Measurements from ENCODE around the gene CACNA1A.

The CACNA1A gene

GRCh38 chr19:13334801-13335481 is 171.3 kb downstream of the CACNA1A start:
- in situ Hi-C loops (cut with MboI; ENCODE audit: low pct_unique_long_range_greater_than_20kb, low sequenced_read_pairs), result no loop called here
- DNase-seq, result peak; percentile 37

GRCh38 chr19:13330285-13330684 is 176.0 kb downstream of the CACNA1A start:
- DNase-seq, result no peak
- in situ Hi-C loops (cut with MboI; ENCODE audit: low pct_unique_long_range_greater_than_20kb, low sequenced_read_pairs), result no loop called here

DNA sequence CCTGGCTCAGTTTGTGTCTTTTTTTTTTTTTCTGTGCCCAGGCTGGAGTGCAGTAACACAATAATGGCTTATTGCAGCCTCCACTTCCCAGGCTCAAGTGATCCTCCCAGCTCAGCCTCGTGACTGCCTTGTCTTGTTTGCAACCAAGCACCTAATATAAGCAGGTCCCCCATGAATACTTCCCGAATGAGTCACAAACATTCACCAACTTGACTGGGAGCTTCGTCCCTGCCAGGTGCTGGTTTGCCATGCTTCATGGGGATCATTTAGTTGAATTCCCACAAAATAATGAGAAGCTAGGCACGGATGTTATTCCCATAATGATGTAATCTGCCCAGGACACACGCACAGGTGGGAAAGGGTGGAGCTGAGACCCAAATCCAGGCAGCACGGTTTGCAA is 176.5 kb downstream of the CACNA1A start:
- in situ Hi-C loops (cut with MboI; ENCODE audit: low pct_unique_long_range_greater_than_20kb, low sequenced_read_pairs), result no loop called here
- DNase-seq, result no peak

- no peak for DNase-seq
- in situ Hi-C loops (cut with MboI; ENCODE audit: low pct_unique_long_range_greater_than_20kb, low sequenced_read_pairs), result no loop called here
Observed at GRCh38 chr19:13328241-13328640, 178.0 kb downstream of the CACNA1A start.

- in situ Hi-C loops (cut with MboI; ENCODE audit: low pct_unique_long_range_greater_than_20kb, low sequenced_read_pairs), result no loop called here
- DNase-seq, result no peak
Observed at GRCh38 chr19:13319526-13319925, 186.8 kb downstream of the CACNA1A start.

- DNase-seq, result peak; percentile 12
- in situ Hi-C loops (cut with MboI; ENCODE audit: low pct_unique_long_range_greater_than_20kb, low sequenced_read_pairs), result no loop called here
Observed at GRCh38 chr19:13318190-13318589, 188.1 kb downstream of the CACNA1A start.

DNA sequence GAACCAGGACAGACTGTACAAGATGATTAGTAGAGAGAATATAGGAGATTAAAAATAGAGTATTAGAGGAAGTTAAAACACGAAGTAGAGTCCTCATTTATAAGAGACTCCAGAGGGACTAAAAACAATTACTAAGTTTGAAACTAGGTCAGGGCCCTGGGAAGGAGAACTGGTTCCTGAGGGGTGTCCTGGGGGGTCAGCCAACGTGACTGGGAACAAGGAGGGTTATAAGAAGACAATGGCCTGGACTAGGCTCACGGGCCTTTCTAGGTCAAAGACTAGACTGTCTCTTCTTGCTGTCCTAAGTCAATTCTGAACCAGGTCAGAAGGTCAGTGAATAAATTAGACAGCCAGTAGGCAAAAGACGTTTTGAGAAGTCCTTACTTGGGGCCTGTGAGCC is 190.8 kb downstream of the CACNA1A start:
- in situ Hi-C loops (cut with MboI; ENCODE audit: low pct_unique_long_range_greater_than_20kb, low sequenced_read_pairs), result no loop called here
- DNase-seq, result no peak

GRCh38 chr19:13314761-13315160 is 191.5 kb downstream of the CACNA1A start:
- in situ Hi-C loops (cut with MboI; ENCODE audit: low pct_unique_long_range_greater_than_20kb, low sequenced_read_pairs), result no loop called here
- DNase-seq, result no peak

- in situ Hi-C loops (cut with MboI; ENCODE audit: low pct_unique_long_range_greater_than_20kb, low sequenced_read_pairs), result no loop called here
- DNase-seq, result no peak
Observed at GRCh38 chr19:13313875-13314274, 192.4 kb downstream of the CACNA1A start.

- in situ Hi-C loops (cut with MboI; ENCODE audit: low pct_unique_long_range_greater_than_20kb, low sequenced_read_pairs), result no loop called here
- DNase-seq, result no peak
Observed at GRCh38 chr19:13309864-13310263, 196.4 kb downstream of the CACNA1A start.

GRCh38 chr19:13303381-13304129 is 202.7 kb downstream of the CACNA1A start:
- in situ Hi-C loops (cut with MboI; ENCODE audit: low pct_unique_long_range_greater_than_20kb, low sequenced_read_pairs), result no loop called here
- DNase-seq, result no peak

GRCh38 chr19:13302526-13303270 is 203.6 kb downstream of the CACNA1A start:
- DNase-seq, result no peak
- in situ Hi-C loops (cut with MboI; ENCODE audit: low pct_unique_long_range_greater_than_20kb, low sequenced_read_pairs), result no loop called here

DNA sequence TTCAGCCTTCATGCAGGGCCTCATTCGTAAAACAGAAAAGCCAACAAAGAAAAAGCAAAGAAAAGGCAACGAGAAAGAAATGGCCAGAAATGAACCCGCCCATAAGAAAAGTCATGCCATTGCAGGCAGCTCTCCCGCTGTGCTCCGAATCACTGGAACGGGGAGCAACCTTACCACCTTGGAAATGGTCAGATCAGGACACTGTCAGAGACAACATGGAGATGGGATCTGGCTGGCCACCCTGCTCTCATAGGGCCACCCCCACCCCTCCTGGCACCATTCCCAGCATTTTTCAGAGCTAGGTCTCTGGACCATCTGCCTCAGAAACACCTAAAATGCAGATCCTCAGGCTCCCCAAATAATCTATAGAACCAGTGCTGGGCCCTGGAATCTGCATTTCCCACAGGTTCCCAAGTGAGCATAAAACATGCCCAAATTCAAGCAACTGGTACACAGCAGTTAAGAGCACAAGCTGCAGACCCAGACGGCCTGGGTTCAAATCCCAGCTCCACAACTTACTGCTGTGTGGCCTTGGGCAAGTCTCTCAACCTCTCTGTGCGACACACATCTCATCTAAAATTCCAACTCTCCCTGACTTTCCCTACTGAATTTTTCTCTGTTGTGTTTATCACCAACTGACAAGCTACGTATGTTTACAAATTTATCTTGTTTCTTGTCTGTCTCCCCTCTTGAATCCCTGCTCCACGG is 204.5 kb downstream of the CACNA1A start:
- in situ Hi-C loops (cut with MboI; ENCODE audit: low pct_unique_long_range_greater_than_20kb, low sequenced_read_pairs), result no loop called here
- no peak for DNase-seq

GRCh38 chr19:13300421-13301030 is 205.8 kb downstream of the CACNA1A start:
- no peak for DNase-seq
- in situ Hi-C loops (cut with MboI; ENCODE audit: low pct_unique_long_range_greater_than_20kb, low sequenced_read_pairs), result no loop called here

- in situ Hi-C loops (cut with MboI; ENCODE audit: low pct_unique_long_range_greater_than_20kb, low sequenced_read_pairs), result no loop called here
- DNase-seq, result no peak
Observed at GRCh38 chr19:13299838-13300237, 206.4 kb downstream of the CACNA1A start.

DNA sequence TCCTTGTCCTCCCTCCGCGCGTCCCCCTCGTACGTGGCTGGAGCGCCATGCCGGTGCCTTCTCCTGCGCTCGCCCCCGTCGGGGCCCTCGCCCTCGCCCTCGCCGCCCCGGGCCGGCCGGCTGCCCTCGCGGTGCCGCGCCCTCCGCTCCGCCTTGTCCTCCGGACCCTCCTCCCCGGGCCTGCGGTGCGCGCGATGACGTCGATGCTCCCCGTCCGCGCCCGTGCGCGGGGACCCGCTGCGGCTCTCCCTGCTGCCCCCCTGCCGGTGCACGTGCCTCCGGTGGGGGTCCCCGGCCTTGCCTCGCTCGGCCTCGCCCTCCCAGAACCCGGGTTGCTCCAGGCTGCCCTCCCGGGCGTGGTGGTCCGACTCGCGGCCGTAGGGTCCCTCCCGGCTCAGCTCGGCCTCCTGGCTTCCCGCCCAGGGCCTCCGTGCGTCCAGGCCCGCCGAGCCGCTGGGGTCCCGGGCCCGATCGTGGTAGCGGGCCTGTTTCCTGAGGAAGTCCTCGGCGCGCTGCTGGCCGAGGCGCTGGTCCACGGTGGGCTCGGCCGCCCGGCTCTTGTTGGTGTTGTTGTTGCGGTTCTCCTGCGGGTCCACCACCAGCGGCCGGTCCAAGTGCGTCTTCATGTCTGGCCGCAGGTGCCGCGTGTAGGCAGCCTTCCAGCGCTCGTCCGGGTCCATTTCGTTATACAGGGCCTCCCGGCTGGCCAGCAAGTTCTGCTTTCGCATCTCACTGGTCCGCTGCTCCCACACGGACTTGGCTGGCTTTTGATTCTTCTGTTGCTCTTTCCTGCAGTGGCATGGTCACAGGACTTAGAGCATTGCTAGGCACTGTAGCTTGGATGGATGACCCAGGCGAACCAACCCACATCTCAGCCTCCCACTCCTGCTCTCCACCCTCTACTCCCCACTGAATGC is 207.5 kb downstream of the CACNA1A start:
- in situ Hi-C loops (cut with MboI; ENCODE audit: low pct_unique_long_range_greater_than_20kb, low sequenced_read_pairs), result no loop called here
- no peak for DNase-seq

- no peak for DNase-seq
Observed at GRCh38 chr19:13297023-13297422, 209.3 kb downstream of the CACNA1A start.

More at GRCh38 chr19:13297023-13297422, 209.3 kb downstream of the CACNA1A start:
- in situ Hi-C loops (cut with MboI; ENCODE audit: low pct_unique_long_range_greater_than_20kb, low sequenced_read_pairs), result no loop called here

All from KBM-7 (cell line).